ENCODE measurements around the gene KRTAP5-9.
"Not testable (repeated sequence)": the region's sequence is repeated elsewhere in the genome, so short reads cannot be mapped to it uniquely, and the experiment has no call there.

The KRTAP5-9 gene

DNA sequence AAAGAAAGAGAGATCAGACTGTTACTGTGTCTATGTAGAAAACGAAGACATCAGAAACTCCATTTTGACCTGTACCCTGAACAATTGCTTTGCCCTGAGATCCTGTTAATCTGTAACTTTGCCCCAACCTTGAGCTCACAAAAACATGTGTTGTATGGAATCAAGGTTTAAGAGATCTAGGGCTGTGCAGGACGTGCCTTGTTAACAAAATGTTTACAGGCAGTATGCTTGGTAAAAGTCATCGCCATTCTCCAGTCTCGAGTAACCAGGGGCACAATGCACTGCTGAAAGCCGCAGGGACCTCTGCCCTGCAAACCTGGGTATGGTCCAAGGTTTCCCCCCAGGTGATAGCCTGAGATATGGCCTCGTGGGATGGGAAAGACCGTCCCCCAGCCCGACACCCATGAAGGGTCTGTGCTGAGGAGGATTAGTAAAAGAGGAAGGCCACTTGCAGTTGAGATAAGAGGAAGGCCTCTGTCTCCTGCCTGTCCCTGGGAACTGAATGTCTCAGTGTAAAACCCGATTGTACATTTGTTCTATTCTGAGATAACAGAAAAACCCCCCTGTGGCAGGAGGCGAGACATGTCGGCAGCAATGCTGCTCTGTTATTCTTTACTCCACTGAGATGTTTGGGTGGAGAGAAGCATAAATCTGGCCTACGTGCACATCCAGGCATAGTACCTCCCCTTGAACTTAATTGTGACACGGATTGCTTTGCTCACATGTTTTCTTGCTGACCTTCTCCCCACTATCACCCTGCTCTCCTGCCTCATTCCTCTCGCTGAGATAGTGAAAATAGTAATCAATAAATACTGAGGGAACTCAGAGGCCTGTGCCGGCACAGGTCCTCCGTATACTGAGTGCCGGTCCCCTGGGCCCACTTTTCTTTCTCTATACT is 13.3 kb upstream of the KRTAP5-9 start:
- not testable (repeated sequence) for DNase-seq

DNA sequence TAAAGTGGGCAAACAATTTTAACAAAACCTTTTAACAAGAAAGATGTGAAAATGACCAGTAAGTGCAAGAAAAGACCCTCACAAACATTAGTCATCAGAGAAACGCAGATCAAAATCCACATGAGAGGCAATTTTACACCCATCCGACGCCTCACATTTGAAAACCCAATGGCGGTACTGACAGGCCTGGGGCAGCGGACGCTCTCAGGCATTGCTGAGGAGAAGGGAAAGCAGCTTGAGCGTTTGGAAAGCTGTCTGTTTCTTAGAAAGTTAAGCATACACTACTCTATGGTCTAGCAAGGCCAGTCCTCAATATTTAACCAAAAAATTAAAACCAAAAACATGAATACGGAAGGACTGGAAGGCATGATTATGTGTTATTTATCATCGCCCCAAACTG is 12.4 kb upstream of the KRTAP5-9 start:
- DNase-seq = no peak

DNA sequence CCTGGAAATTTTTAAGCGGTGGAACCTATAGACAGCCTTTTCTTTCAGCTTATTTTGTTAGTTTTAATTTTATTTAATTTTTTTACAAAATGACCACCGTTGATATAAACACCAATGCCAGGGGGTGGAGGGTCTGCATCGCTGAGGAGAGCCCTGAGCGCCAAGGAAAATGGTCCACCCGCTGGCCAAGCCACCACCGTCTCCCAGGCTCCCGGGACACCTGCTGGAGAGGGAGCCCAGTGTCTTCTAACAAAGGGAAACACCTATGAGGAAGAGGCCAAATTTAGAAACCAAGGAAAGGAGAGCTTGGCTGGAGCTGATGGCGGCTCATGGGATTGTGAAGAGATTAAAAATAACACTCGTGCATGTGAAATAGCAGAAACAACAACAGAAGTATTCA is 10.7 kb upstream of the KRTAP5-9 start:
- no peak for DNase-seq

DNA sequence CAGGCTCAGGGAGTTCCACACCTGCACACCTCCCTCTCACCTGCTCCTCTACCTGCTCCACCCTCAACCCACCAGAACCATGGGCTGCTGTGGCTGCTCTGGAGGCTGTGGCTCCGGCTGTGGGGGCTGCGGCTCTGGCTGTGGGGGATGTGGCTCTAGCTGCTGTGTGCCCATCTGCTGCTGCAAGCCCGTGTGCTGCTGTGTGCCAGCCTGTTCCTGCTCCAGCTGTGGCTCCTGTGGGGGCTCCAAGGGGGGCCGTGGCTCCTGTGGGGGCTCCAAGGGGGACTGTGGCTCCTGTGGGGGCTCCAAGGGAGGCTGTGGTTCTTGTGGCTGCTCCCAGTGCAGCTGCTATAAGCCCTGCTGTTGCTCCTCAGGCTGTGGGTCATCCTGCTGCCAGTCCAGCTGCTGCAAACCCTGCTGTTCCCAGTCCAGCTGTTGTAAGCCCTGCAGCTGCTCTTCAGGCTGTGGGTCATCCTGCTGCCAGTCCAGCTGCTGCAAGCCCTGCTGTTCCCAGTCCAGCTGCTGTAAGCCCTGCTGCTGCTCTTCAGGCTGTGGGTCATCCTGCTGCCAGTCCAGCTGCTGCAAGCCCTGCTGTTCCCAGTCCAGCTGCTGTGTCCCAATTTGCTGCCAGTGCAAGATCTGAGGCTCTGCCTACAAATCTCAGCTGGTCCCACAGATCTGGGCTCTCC is 10.1 kb upstream of the KRTAP5-9 start, which contains the start of gene KRTAP5-8:
TSS of gene KRTAP5-8 (plus strand) at position 49 of the 689 bp plus-strand sequence. CDS start at position 80, 31 bp downstream.
- not testable (repeated sequence) for DNase-seq

DNA sequence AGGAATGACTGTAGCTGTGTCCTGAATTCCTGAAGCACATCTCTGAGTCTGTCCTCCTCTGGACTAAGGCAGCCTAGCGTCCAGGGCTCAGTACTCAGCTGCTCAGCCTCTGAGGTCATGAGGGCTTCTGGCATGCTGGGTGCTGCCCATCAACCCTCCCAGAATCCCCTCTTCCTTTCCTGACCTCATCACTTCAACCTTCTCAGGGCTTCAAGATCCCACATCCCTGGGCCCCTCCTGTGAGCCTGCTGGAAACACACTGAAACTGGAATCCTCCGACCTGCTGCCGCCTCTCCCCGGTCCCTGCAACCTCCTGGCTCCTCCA is 9.6 kb upstream of the KRTAP5-9 start:
- no peak for DNase-seq

DNA sequence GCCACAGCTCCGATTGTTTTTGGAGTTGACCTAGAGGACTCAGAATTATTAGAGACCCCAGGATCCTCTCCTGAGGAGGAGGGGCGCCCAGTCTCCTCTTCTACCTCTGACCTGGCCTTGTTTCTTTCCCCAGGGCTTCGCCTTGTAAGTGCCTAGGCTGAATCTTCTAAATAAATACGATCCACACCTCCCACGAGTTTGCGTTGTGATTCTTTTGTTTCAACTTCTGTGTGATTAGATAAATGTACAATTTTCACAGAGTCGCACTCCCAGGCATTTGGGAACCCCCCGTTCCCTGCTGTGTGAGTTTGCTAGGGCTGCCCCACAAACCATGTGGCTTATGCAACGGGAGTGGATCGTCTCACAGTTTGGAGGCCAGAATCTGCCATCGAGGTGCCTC is 9.2 kb upstream of the KRTAP5-9 start:
- no peak for DNase-seq

DNA sequence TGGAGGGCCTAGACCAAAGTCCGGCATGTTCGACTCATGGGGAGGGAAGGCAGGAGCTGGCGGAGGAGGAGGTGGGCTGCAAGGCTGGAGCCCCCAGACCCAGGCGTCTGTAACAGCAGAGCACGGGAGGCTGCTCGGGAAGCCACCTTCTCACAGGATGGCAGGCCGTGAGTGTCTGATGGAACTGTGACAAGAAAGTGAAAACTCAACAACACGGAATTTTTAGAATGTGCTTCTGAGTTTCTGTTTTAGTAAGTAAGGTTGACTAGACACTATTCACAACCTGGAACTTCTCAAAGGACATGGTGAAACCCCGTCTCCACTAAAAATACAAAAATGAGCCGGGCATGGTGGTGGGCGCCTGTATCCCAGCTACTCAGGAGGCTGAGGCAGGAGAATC is 8.2 kb upstream of the KRTAP5-9 start:
- not testable (repeated sequence) for DNase-seq

DNA sequence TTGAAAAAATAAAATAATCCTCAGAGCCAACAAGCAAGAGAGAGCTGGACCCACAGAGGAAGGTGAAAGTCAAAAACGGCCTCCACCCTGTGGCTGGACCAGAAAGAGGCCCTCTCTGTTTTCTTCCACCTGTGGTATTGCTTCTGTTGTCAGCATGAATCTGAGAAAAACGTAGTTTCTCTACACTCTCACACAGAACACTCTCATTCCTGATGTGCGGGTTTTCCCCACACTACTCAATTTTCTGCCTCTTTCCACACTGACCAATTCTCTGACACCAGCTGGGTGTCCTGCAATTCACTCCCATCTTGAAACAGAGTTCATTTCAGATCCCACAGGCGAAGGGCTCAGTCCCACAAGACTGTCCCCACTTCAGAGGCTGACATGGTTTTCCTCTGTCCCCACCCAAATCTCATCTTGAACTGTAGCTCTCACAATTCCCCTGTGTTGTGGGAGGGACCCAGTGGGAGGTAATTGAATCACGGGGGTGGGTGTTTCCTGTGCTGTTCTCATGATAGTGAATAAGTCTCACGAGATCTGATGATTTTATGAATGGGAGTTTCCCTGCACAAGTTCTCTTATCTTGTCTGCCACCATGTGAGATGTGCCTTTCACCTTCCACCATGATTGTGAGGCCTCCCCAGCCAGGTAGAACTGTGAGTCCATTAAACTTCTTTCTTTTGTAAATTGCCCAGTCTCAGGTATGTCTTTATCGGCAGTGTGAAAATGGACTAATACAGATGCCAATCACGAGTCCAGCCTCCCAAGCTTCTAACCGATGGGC is 7.5 kb upstream of the KRTAP5-9 start:
- not testable (repeated sequence) for DNase-seq

DNA sequence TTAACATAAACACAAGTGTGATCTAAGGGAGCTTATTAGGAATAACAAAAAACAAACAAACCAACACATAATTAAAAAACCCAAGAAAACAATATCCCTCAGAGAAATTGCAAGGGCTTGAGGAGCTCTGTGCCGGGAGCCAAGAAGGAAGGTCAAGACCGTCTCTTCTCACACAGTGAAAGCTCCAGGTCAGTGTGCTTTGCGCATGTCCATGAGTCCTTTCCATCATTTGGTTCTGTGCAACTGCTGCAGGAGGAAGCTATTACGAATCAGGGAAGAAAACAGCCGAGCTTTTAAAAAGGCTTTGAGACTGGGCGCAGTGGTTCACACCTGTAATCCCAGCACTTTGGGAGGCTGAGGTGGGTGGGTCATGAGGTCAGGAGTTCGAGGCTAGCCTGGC is 5.8 kb upstream of the KRTAP5-9 start:
- no peak for DNase-seq

DNA sequence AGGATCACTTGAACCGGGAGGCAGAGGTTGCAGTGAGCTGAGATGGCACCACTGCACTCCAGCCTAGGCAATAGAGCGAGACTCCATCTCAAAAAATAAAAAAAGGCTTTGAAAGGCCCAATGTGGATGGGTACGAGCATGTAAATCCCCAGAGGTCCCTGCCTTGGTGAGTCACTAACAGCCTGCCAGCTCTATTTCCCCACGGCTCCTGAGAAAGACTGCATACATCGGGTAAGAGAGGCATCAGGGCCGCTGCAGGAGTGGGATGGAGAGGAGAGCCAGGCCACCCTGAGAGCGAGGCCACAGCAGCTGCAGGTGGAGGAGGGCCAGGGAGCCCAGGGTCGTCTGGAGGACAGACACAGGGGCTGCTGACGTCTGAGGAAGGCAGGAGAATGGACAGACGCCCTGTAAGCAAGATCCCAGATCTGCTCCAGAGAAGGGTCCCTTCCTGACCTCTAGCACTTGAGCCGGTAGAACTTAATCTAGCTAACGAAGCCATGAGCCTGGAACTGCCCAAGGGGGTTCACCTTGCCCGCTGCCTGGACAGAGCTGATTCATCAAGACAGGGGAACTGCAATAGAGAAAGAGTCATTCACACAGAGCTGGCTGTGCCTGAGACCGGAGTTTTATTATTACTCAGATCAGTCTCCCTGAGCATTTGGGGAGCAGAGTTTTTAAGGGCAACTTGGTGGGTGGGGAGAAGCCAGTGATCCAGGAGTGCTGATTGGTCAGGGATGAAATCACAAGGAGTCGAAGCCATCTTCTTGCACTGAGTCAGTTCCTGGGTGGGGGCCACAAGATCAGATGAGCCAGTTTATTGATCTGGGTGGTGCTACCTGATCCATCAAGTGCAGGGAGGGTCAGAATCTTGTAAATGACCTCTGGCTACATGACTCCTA is 5.1 kb upstream of the KRTAP5-9 start:
- no peak for DNase-seq

DNA sequence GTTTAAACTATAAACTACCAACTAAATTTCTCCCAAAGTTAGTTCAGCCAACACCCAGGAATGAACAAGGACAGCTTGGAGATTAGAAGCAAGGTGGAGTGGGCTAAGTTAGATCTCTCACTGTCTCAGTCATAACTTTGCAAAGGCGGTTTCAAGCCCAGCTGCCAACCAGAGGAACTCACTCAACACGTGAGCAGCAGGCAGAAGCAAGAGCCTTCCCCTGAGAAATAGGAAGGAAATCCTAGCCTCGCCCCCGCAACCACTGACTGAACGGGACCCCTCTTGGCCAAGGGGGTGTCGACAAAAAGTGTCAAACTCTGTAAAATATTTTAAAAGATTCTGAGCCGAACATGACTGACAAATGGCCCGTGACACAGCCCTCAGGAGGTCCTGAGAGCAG is 4.4 kb upstream of the KRTAP5-9 start:
- no peak for DNase-seq

DNA sequence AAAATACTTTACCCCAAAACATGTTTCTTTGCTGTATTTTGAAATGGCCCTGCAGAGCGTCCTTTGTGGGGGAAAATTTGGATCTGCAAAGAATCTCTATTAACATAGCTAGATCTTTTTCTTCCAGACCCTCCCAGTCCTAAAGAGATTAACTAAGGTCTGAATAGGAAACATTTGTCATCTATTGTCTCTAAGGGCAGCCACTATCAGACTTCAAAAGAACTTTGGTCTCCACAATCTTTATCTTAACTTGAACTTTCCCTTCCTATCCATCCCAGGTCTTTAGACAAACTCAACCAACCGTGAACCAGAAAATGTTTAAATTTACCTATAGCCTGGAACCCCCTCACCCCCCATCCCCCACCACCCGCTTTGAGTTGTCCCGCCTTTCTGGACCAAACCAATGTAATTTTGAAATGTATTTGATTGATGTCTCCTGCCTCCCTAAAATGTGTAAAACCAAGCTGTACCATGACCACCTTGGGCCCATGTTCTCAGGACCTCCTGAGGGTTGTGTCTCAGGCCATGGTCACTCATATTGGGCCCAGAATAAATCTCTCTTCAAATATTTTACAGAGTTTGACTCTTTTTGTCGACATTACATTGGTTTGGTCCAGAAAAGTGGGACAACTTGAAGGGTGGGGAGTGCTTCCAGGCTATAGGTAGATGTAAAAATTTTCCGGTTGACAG is 3.5 kb upstream of the KRTAP5-9 start:
- DNase-seq = no peak

DNA sequence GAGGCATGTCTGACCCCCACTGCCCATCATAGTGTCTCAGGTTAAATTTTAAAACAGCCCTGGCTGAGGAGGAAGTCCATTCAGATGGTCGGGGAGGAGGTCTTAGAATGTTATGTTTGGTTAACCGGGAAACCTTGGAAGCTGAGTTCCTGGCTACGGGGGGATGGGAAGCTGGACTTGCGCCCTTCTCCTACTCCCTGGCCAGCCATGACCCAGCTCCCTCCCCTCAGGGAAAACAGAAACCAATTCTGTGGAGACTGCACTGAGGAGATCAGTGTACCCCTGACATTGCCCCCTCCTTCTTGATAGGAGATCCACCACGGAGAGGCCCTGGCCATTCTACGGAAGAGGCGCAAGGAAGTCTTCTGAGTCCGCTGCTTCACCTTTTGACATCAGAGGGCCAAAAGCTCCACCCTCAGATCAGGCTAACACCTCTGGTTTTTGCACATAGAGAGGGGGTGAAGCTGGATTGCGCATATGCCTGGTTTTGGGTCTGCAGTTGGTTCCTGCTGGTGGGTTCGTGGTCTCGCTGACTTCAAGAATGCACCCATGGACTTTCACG is 2.7 kb upstream of the KRTAP5-9 start:
- DNase-seq = no peak

DNA sequence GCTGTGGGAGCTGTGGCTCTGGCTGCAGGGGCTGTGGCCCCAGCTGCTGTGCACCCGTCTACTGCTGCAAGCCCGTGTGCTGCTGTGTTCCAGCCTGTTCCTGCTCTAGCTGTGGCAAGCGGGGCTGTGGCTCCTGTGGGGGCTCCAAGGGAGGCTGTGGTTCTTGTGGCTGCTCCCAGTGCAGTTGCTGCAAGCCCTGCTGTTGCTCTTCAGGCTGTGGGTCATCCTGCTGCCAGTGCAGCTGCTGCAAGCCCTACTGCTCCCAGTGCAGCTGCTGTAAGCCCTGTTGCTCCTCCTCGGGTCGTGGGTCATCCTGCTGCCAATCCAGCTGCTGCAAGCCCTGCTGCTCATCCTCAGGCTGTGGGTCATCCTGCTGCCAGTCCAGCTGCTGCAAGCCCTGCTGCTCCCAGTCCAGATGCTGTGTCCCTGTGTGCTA is 514 bp downstream of the KRTAP5-9 start:
- DNase-seq = no peak

DNA sequence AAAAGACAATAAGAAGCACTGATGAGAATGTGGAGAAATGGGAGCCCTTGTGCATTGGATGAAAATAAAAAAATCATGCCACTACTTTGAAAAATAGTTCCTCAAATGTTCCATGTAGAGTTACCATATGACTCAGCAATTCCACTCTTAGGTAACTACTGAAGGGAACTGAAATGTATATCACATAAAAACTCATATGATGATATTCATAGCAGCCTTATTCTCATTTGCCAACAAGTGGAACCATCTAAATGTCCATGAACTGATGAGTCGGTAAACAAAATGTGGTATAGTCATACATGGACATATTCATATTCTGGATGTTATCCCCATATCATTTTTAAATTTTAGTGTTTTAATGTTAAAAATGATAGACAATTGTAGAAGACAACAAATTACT is 3.5 kb downstream of the KRTAP5-9 start:
- DNase-seq = no peak

DNA sequence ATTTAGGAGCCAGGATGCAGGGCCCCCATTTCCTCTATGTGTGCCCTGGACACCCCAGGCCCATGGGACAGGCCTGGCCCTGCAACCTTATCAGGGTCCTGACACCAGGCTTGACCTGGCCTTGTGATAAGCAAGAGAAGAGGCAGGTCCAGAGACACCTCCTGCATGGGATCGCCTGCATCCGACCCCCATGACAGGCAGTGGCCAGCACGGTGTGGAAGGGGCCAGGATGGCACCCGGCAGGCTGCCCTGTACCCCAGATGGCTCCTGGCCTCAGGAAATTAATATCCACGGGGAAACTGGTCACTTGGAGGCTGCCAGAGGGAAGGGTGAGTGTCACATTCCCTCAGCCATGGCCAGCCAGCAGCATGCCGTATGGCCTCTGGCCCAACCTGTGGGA is 6.8 kb downstream of the KRTAP5-9 start:
- DNase-seq = no peak

DNA sequence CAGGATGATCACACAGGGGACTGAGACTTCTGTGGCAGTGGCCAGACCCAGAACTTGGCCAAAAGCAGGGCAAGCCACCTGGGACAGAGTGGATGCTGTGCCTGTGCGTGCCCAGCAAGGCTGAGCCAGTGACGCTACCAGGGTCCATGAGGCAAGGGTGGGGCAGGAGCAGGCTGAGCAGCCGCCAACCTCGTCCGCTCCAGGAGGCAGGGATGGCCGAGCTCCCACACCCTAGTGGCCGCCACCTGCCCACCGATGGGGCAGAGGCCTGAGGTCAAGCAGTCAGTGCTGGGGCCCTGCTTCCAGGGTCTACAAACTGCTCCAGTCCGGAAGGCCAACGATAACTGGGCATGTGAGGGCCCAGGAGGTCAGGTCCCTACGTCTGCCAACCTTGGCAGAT is 7.3 kb downstream of the KRTAP5-9 start:
- no peak for DNase-seq

DNA sequence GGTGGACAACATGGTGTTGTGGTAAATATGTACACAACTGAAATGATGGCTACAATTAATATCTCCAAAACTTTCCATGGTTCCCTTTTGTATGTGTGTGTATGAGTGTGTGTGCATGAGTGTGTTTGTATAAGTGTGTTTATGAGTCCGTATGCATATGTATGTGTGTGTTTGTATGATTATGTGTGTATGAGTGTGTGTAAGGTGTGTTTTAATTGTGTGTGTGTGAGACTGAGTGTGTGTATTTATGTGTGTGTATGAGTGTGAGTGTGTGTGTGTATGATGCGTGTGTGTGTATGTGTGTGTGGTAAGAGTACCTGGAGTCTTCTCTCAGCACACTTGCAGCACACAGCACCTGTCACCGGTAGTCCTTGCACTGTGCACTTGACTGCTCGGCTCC is 7.8 kb downstream of the KRTAP5-9 start:
- DNase-seq = no peak

DNA sequence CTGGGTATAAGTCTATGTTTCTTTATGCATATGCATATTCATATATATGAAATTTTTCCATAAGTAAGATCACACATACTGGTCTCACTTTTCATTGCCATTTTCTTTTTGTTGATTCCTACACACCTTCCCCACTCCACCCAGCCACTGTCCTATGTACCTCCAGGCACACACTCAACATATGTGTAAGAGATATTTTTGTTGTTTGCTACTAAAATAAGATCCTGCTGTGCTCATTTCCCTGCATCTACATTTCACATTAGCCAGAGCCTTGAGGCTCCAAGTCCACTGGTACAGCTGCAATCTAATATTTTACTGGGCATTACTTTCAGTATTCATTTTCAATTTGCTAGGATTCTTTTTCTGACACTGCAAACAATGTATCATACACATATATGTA is 9.0 kb downstream of the KRTAP5-9 start:
- DNase-seq = no peak

DNA sequence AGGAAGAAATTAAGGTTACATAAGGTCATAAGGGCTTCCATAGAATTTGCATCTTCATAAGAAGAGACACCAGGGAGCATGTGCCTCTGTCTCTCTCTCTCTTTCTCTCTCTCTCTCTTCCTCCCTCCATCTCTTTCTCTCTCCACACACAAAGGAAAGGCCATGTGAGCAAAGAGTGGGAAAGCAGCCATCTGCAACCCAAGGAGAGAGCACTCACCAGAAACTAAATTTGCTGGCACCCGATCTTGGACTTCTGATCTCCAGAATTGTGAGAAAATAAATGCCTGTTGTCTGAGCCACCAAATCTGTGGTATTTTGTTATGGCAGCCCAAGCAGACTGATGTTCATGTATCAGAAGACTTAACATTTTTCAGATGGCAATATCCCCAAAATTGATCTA is 10.8 kb downstream of the KRTAP5-9 start:
- no peak for DNase-seq

DNA sequence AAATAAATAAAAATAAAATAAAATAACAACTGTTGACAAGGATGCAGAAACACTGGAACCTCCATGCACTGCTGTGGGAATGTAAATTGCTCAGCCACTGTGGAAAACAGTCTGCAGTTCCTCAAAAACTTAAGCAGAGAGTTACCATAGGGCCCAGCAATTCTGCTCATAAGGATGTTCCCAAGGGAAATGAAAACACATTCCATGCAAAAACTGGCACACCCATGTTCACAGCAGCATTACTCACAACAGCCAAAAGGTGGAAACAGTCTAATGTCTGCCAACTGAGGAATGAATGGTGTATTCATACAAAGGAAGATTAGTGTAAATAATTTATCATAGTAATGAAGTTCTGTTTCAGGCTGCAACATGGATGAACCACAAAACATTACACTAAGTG is 13.9 kb downstream of the KRTAP5-9 start:
- no peak for DNase-seq

DNA sequence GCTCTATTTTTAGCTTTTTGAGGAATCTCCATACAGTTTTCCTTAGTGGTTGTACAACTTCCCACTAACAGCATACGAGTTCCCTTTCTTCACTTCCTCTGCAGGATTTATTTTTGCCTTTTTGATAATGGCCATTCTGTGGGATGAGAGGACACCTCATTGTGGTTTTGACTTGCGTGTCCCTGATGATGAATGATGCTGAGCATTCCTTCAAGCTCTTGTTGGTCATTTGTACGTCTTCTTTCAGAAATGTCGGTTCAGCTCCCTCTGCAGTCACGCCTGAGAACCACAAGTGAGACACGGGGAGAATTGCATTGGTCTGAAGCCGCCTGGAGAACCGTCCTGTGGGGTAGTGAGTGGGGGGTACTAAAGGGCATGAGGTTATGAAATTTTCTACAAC is 15.2 kb downstream of the KRTAP5-9 start:
- no peak for DNase-seq

All from NCI-H2227 treated with DMSO at 0.1 percent for 48 hours (cell line).